ENCODE data around the gene KCNQ2. TPM values are rescaled to one million over a fixed set of nuclear protein-coding genes. Genes with fewer than 3 reads are reported as not detected.

KCNQ2 gene
- total RNA-seq, 4 donors from 2014 or later = not detected

GRCh38 chr20:63475209-63475608, 2.8 kb upstream of the KCNQ2 start:
- TF ChIP-seq, protein P1, sequence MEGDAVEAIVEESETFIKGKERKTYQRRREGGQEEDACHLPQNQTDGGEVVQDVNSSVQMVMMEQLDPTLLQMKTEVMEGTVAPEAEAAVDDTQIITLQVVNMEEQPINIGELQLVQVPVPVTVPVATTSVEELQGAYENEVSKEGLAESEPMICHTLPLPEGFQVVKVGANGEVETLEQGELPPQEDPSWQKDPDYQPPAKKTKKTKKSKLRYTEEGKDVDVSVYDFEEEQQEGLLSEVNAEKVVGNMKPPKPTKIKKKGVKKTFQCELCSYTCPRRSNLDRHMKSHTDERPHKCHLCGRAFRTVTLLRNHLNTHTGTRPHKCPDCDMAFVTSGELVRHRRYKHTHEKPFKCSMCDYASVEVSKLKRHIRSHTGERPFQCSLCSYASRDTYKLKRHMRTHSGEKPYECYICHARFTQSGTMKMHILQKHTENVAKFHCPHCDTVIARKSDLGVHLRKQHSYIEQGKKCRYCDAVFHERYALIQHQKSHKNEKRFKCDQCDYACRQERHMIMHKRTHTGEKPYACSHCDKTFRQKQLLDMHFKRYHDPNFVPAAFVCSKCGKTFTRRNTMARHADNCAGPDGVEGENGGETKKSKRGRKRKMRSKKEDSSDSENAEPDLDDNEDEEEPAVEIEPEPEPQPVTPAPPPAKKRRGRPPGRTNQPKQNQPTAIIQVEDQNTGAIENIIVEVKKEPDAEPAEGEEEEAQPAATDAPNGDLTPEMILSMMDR (IDR thresholded peaks at IDR 0.05) = no peak
- ATAC-seq (ENCODE audit: low FRiP score) = no peak
- DNase-seq (ENCODE audit: low spot score) = no peak

DNA sequence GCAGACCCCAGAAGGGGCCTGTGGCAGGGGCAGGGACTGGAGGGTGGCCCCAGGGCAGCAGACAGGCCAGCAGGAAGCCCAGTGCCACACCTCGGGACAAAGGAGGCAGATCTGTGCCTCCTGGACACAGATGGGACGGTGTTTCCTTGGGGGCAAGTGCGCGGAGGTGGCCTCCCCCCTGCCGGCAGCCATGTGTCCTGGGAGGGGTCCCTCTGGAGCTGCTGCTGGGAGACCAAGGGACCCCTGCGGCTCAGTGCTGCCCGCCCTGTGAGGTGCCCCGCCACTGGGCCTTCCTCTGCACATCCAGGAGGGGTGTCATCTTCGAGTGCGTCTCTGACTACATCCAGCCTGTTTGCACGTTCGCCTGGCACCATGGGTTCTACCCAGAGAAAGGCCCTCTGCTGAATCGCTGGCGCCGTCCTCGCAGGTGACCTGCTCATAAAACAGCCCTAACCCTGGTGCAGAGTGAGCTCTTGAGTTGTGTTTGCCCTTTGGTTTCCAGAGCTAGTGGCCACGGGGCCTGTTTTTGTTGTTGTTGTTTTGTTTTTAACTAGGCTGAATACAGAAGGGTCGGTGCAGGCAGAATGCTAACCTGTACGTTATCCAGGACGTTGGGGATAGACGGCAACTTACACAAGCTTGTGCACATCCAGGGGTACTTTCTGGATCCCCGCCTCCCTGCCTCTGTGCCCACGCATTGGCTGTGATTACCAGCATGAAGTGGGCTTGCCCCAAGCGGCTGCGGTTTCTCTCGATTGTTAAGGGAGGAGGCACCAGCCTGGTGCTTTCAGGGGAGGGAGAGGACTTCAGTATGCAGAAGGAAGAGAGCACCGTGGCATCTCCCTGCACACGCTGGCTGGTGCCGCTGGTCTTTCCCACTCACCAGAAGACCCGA, 1.3 kb upstream of the KCNQ2 start:
- TF ChIP-seq, protein P1 (IDR thresholded peaks at IDR 0.05) = no peak
- no peak for ATAC-seq (ENCODE audit: low FRiP score)

DNA sequence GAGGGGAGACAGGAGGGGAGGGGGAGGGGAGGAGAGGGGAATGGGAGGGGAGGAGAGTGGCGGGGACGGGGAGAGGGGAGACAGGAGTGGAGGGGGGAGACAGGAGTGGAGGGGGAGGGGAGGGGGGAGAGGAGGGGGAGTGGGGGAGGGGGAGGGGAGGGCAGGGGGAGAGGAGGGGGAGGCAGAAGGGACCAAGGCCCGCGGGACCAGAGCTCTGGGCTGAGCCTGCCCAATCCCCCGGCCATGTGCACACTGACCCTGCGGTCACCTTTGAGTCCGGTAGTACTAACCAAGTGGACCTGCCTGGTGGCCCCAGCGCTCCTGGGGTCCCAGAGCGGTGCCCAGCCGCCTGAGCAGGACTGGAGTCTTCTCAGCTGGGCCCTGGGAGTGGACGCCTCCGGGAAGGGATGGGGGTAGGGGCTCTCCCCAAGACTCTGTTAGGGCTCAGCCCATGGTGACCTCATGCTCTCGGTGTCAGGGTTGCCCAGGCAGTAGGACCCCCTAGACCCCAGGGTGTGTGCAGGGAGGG, 471 bp upstream of the KCNQ2 start:
- DNase-seq (ENCODE audit: low spot score) (no peak), ATAC-seq (ENCODE audit: low FRiP score) (no peak)

More for the DNA sequence above, 1.3 kb upstream of the KCNQ2 start:
- no peak for DNase-seq (ENCODE audit: low spot score)

GRCh38 chr20:63471717-63471980, 806 bp downstream of the KCNQ2 start:
- TF ChIP-seq, protein P1 (IDR thresholded peaks at IDR 0.05) = no peak
- ATAC-seq (ENCODE audit: low FRiP score) (no peak), DNase-seq (ENCODE audit: low spot score) (no peak)

More for the DNA sequence above, 471 bp upstream of the KCNQ2 start:
- TF ChIP-seq, protein P1 (IDR thresholded peaks at IDR 0.05) = no peak

GRCh38 chr20:63471002-63471716, 1.3 kb downstream of the KCNQ2 start:
- TF ChIP-seq, protein P1 (IDR thresholded peaks at IDR 0.05) = no peak
- DNase-seq (ENCODE audit: low spot score) = no peak

GRCh38 chr20:63470410-63470809, 2.0 kb downstream of the KCNQ2 start:
- no peak for DNase-seq (ENCODE audit: low spot score)
- ATAC-seq (ENCODE audit: low FRiP score) = no peak
- TF ChIP-seq, protein P1 (IDR thresholded peaks at IDR 0.05) = no peak

More at GRCh38 chr20:63471002-63471716, 1.3 kb downstream of the KCNQ2 start:
- no peak for ATAC-seq (ENCODE audit: low FRiP score)
